ENCODE results near the gene ZNF217. TPM values are rescaled to one million over a fixed set of nuclear protein-coding genes. Genes with fewer than 3 reads are reported as not detected.
"Not testable (repeated sequence)": the region's sequence is repeated elsewhere in the genome, so short reads cannot be mapped to it uniquely, and the experiment has no call there.

The ZNF217 gene
- total and polyA plus RNA-seq, 7 experiments from 2014 or later: 17.3 to 104 (median 75.6) TPM

DNA sequence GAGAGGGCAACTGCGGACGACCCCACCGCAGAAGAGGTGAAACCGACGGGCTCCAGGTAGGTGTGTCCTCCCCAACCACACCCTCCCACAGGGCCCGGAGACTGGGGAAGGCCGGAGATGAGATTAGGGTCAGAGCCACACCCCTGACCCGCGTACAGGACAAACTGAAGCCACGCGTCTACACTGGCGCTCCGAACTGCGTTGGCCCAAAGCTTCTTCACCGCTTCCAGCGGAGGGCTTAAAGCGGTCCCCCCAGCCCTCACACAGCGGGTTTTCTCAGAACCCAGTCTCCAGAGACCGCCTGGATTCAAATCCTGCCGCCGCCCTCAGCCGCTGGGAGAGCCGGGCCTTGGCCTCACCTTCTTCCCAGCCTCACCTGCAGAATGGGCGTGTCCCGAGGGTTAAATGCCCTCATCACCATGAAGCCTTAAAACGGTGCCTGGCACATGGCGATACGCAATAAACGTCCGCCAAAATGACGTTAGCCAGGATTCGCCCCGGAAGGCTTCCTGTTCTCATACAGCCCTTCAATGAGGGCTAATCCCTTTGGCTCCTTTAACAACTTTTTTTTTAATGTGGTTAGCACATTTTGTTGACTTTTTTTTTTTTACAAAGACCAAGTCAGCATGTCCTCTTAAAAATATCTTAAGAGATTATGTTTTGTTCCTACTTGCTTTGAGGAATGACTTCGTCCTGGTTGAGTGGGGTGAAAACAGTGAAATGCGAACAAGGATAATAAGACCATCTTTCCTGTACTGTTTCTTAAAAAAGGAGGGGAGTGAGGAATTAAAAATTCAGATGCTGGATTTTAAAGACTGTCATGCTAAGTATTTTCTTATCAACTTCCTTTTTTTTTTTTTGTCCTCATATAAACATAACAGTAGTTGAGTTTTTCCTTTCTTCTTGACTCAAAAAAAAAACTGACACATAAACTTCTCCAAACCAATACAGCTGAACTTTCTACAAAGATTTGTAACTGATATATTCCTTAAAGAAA is 15.1 kb upstream of the ZNF217 start:
- peaks cover 0 to 3% (median 0%) of the 10 kb centered on the region in 11 donors for H3K9me3 Mint-ChIP-seq
- Histone ChIP-seq H3K27me3 (ENCODE audit: control insufficient read depth in 2 of 2, insufficient read depth in 2 of 2, low read length in 2 of 2) (no peaks in the 10 kb centered on the region), H3K36me3 (ENCODE audit: control insufficient read depth in 2 of 3, insufficient read depth in 3 of 3, low read length in 3 of 3) (no peaks in the 10 kb centered on the region), H3K9me3 (ENCODE audit: control insufficient read depth in 2 of 3, low read length in 3 of 3) (no peaks in the 10 kb centered on the region), H3K4me3 (ENCODE audit: low read length) (peak overlapping the region; percentile 49), H3K27ac (ENCODE audit: low read depth, low read length) (peak overlapping the region; percentile 67), H3K4me1 (ENCODE audit: control insufficient read depth in 2 of 2, insufficient read depth in 2 of 2, low read length in 2 of 2) (peaks cover 12 to 22% of the 10 kb centered on the region in 2 donors)
- H3K4me3 Mint-ChIP-seq: peak overlapping the region; percentile 76 to 95 (median 86)
- peak in 5 of 9 donors; percentile 22 to 43 (median 34) for DNase-seq
- POLR2A ChIA-PET: interaction anchor here (0.6 to 10.9 kb wide), 32 partner anchors 9 to 1417 kb away, joined by 3 to 136 read pairs (median 5); partner anchors contain the start of genes ZFP64 and ZNF217
- H3K27ac Mint-ChIP-seq: peak overlapping the region; percentile 92 to 99 (median 98)
- peaks cover 17 to 57% (median 49%) of the 10 kb centered on the region in 7 donors for H3K4me1 Mint-ChIP-seq
- H3K36me3 Mint-ChIP-seq: peaks cover 0 to 13% (median 10%) of the 10 kb centered on the region in 5 donors
- no peak for ATAC-seq
- CTCF ChIA-PET: interaction anchor here (0.7 to 1.6 kb wide), 7 partner anchors 12 to 185 kb away, joined by 3 to 11 read pairs (median 4); no protein-coding TSS in a partner anchor
- no peaks in the 10 kb centered on the region for H3K27me3 Mint-ChIP-seq
- intact Hi-C loops (cut with micrococcal nuclease): loop anchor here (1.0 to 2.0 kb wide), 9 partner anchors 13 to 98 kb away; no protein-coding TSS in a partner anchor

- Mint-ChIP-seq H3K4me3 (peak overlapping the region; percentile 29 to 95 (median 71)), H3K36me3 (peaks cover 0 to 15% (median 11%) of the 10 kb centered on the region in 5 donors), H3K27ac (peak overlapping the region; percentile 92 to 99 (median 98)), H3K4me1 (peaks cover 17 to 53% (median 47%) of the 10 kb centered on the region in 7 donors), H3K27me3 (no peaks in the 10 kb centered on the region), H3K9me3 (peaks cover 0 to 3% (median 0%) of the 10 kb centered on the region in 11 donors)
- POLR2A ChIA-PET: interaction anchor here (1.3 to 10.9 kb wide), 9 partner anchors 9 to 98 kb away, joined by 4 to 136 read pairs (median 22); partner anchors contain the start of gene ZNF217
- DNase-seq (peak in 1 of 9 donors; percentile 19), ATAC-seq (no peak)
- Histone ChIP-seq H3K9me3 (ENCODE audit: control insufficient read depth in 2 of 3, low read length in 3 of 3) (no peaks in the 10 kb centered on the region), H3K4me3 (ENCODE audit: low read length) (peak overlapping the region; percentile 49), H3K27ac (ENCODE audit: low read depth, low read length) (peak overlapping the region; percentile 67), H3K36me3 (ENCODE audit: control insufficient read depth in 2 of 3, insufficient read depth in 3 of 3, low read length in 3 of 3) (no peaks in the 10 kb centered on the region), H3K27me3 (ENCODE audit: control insufficient read depth in 2 of 2, insufficient read depth in 2 of 2, low read length in 2 of 2) (no peaks in the 10 kb centered on the region), H3K4me1 (ENCODE audit: control insufficient read depth in 2 of 2, insufficient read depth in 2 of 2, low read length in 2 of 2) (peaks cover 12 to 22% of the 10 kb centered on the region in 2 donors)
- intact Hi-C loops (cut with micrococcal nuclease): loop anchor here in 1 of 2 donors (2.0 kb wide), 1 partner anchor 53 kb away; no protein-coding TSS in a partner anchor
- CTCF ChIA-PET: interaction anchor here (1.1 kb wide), 1 partner anchor 28 kb away, joined by 3 read pairs; no protein-coding TSS in a partner anchor
Observed at GRCh38 chr20:53608071-53608455, 14.4 kb upstream of the ZNF217 start.

DNA sequence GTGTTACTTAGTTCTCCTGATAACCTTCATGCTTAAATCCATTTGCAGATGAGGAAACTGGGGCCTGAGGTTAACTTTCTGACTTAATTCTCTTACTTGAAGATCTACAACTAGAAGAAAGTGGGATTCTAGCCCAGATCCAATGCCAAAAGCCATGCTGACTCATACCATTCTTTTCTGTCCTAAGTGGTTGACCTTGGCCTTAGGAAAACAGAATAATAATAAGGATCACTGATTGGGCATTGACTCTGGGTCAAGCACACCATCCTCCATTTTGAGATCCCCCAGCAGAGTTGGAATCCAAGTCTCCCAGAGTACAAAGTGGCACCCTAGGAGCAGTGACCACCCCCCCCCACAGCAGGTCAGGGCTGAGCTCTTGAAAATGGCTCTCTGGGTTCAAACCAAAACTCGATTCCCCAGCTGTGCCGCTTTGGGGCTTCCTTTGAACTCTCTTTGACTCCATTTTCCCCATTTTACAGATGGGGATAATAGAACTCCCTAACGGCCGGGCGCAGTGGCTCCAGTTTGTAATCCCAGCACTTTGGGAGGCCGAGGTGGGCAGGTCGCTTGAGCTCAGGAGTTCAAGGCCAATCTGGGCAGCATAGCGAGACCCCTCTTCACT is 12.8 kb upstream of the ZNF217 start:
- Mint-ChIP-seq H3K4me3 (peak overlapping the region in 1 of 10 donors; percentile 36), H3K4me1 (peaks cover 22 to 56% (median 47%) of the 10 kb centered on the region in 7 donors)
- H3K27me3 ChIP-seq (ENCODE audit: control insufficient read depth in 2 of 2, insufficient read depth in 2 of 2, low read length in 2 of 2): no peaks in the 10 kb centered on the region

DNA sequence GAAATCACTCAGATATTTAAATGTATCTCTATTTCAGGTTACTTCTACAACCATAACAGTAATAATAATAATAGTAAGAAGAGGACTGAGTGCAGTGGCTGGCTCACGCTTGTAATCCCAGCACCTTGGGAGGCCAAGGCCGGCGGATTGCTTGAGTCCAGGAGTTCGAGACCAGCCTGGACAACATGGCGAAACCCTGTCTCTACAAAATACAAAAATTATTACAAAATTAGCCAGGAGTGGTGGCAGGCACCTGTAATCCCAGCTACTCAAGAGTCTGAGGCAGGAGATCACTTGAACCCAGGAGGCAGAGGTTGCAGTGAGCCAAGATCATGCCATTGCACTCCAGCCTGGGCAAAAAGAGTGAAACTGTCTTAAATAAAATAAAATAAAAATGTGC is 11.8 kb upstream of the ZNF217 start:
- H3K27ac ChIP-seq (ENCODE audit: low read depth, low read length); H3K9me3 ChIP-seq (ENCODE audit: control insufficient read depth in 2 of 3, low read length in 3 of 3); DNase-seq; intact Hi-C loops (cut with micrococcal nuclease); CTCF ChIA-PET; H3K36me3 ChIP-seq (ENCODE audit: control insufficient read depth in 2 of 3, insufficient read depth in 3 of 3, low read length in 3 of 3); H3K4me3 ChIP-seq (ENCODE audit: low read length); ATAC-seq; H3K27me3 Mint-ChIP-seq; H3K9me3 Mint-ChIP-seq; H3K27me3 ChIP-seq (ENCODE audit: control insufficient read depth in 2 of 2, insufficient read depth in 2 of 2, low read length in 2 of 2): not testable (repeated sequence)
- POLR2A ChIA-PET: interaction anchor here (1.1 to 10.9 kb wide), 2 partner anchors 11 to 38 kb away, joined by 3 to 136 read pairs; partner anchors contain the start of gene ZNF217
- peak overlapping the region in 2 of 9 donors; percentile 2 to 43 for H3K27ac Mint-ChIP-seq
- H3K4me3 Mint-ChIP-seq: peak overlapping the region in 1 of 10 donors; percentile 29
- peaks cover 0 to 28% (median 16%) of the 10 kb centered on the region in 5 donors for H3K36me3 Mint-ChIP-seq
- H3K4me1 ChIP-seq (ENCODE audit: control insufficient read depth in 2 of 2, insufficient read depth in 2 of 2, low read length in 2 of 2): peaks cover 12 to 18% of the 10 kb centered on the region in 2 donors
- peaks cover 22 to 60% (median 52%) of the 10 kb centered on the region in 7 donors for H3K4me1 Mint-ChIP-seq

More for the DNA sequence above, 12.8 kb upstream of the ZNF217 start:
- H3K9me3 Mint-ChIP-seq: peaks cover 0 to 3% (median 0%) of the 10 kb centered on the region in 11 donors
- peak overlapping the region in 5 of 9 donors; percentile 14 to 68 (median 56) for H3K27ac Mint-ChIP-seq
- Histone ChIP-seq H3K36me3 (ENCODE audit: control insufficient read depth in 2 of 3, insufficient read depth in 3 of 3, low read length in 3 of 3) (no peaks in the 10 kb centered on the region), H3K27ac (ENCODE audit: low read depth, low read length) (no peak overlapping the region), H3K4me1 (ENCODE audit: control insufficient read depth in 2 of 2, insufficient read depth in 2 of 2, low read length in 2 of 2) (peaks cover 12 to 20% of the 10 kb centered on the region in 2 donors), H3K4me3 (ENCODE audit: low read length) (no peak overlapping the region), H3K9me3 (ENCODE audit: control insufficient read depth in 2 of 3, low read length in 3 of 3) (no peaks in the 10 kb centered on the region)
- peak in 1 of 9 donors; percentile 7 for DNase-seq
- intact Hi-C loops (cut with micrococcal nuclease): no loop called here
- no peak for ATAC-seq
- H3K36me3 Mint-ChIP-seq: peaks cover 0 to 23% (median 16%) of the 10 kb centered on the region in 5 donors
- ChIA-PET CTCF (no interaction called here), POLR2A (interaction anchor here (0.7 to 10.9 kb wide), 5 partner anchors 10 to 37 kb away, joined by 3 to 136 read pairs (median 3); partner anchors contain the start of gene ZNF217)
- no peaks in the 10 kb centered on the region for H3K27me3 Mint-ChIP-seq

- H3K27ac ChIP-seq (ENCODE audit: low read depth, low read length); H3K27me3 ChIP-seq (ENCODE audit: control insufficient read depth in 2 of 2, insufficient read depth in 2 of 2, low read length in 2 of 2); ATAC-seq; intact Hi-C loops (cut with micrococcal nuclease); H3K4me3 ChIP-seq (ENCODE audit: low read length); H3K27me3 Mint-ChIP-seq; H3K4me3 Mint-ChIP-seq; H3K9me3 ChIP-seq (ENCODE audit: control insufficient read depth in 2 of 3, low read length in 3 of 3); H3K9me3 Mint-ChIP-seq; H3K36me3 ChIP-seq (ENCODE audit: control insufficient read depth in 2 of 3, insufficient read depth in 3 of 3, low read length in 3 of 3); DNase-seq; CTCF ChIA-PET: not testable (repeated sequence)
- POLR2A ChIA-PET: interaction anchor here (0.6 to 10.9 kb wide), 3 partner anchors 8 to 15 kb away, joined by 3 to 136 read pairs (median 3); partner anchors contain the start of gene ZNF217
- peaks cover 19 to 61% (median 51%) of the 10 kb centered on the region in 7 donors for H3K4me1 Mint-ChIP-seq
- H3K36me3 Mint-ChIP-seq: peaks cover 0 to 29% (median 16%) of the 10 kb centered on the region in 5 donors
- peaks cover 7 to 14% of the 10 kb centered on the region in 2 donors for H3K4me1 ChIP-seq (ENCODE audit: control insufficient read depth in 2 of 2, insufficient read depth in 2 of 2, low read length in 2 of 2)
- peak overlapping the region in 4 of 9 donors; percentile 2 to 76 (median 50) for H3K27ac Mint-ChIP-seq
Observed at GRCh38 chr20:53604846-53605245, 11.2 kb upstream of the ZNF217 start.

DNA sequence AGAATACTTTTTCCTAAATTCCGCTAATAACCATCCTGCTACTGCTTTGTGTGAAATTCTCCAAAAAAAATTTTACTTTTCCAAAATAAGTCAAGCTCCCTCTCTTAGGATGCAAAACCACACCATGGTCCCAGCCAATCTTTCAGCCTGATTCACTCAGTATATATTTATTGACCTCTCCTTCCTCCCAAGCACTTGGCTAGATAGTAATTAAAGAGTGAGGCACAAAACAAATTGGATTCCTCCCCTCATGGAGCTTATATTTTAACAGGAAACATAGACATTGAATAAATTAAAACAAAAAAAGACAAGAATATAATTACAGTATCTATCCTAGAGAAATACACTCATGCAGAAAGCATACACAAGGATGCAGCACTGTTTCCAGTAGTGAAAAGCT is 9.0 kb upstream of the ZNF217 start:
- peak overlapping the region in 6 of 9 donors; percentile 2 to 67 (median 36) for H3K27ac Mint-ChIP-seq
- H3K4me1 Mint-ChIP-seq: peaks cover 22 to 63% (median 54%) of the 10 kb centered on the region in 7 donors
- ChIA-PET CTCF (no interaction called here), POLR2A (interaction anchor here (0.9 to 1.6 kb wide), 3 partner anchors 8 to 22 kb away, joined by 3 to 6 read pairs (median 4); no protein-coding TSS in a partner anchor)
- Histone ChIP-seq H3K36me3 (ENCODE audit: control insufficient read depth in 2 of 3, insufficient read depth in 3 of 3, low read length in 3 of 3) (no peaks in the 10 kb centered on the region), H3K9me3 (ENCODE audit: control insufficient read depth in 2 of 3, low read length in 3 of 3) (no peaks in the 10 kb centered on the region), H3K27ac (ENCODE audit: low read depth, low read length) (no peak overlapping the region), H3K4me3 (ENCODE audit: low read length) (no peak overlapping the region), H3K4me1 (ENCODE audit: control insufficient read depth in 2 of 2, insufficient read depth in 2 of 2, low read length in 2 of 2) (peaks cover 6 to 12% of the 10 kb centered on the region in 2 donors), H3K27me3 (ENCODE audit: control insufficient read depth in 2 of 2, insufficient read depth in 2 of 2, low read length in 2 of 2) (no peaks in the 10 kb centered on the region)
- intact Hi-C loops (cut with micrococcal nuclease): no loop called here
- peaks cover 0 to 29% (median 20%) of the 10 kb centered on the region in 5 donors for H3K36me3 Mint-ChIP-seq
- ATAC-seq: no peak
- no peaks in the 10 kb centered on the region for H3K9me3 Mint-ChIP-seq
- H3K4me3 Mint-ChIP-seq: peak overlapping the region in 1 of 10 donors; percentile 35
- no peaks in the 10 kb centered on the region for H3K27me3 Mint-ChIP-seq
- DNase-seq: no peak
